ENCODE measurements around the gene TRIM2. TPM values are rescaled to one million over a fixed set of nuclear protein-coding genes. Genes with fewer than 3 reads are reported as not detected.

Gene TRIM2
- polyA plus RNA-seq, 1 donor (not counting 4 experiments of a cell fraction or from before 2014, with no cell fraction given), result 10.6 TPM

DNA sequence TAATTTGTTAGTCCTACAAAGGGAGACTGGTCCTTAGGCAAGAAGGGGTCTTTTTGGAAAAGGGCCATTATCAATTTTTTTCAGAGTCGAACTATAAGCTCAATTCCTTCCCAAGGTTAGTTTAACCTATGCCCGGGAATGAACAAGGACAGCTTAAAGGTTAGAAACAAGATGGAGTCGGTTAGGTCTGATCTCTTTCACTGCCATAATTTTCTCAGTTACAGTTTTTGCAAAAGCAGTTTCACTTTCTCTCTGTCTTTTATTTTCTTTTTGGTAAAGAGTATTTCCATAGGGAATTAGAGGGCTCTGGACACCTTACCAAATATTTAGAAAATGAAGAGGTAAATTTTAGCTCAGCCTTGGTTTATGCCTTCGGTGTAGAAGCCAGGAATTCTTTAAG lies 64.1 kb downstream of the TRIM2 start:
- H3K27ac ChIP-seq (ENCODE audit: control insufficient read depth, insufficient read depth, low read length), result no peak overlapping the region
- dilution Hi-C loops (cut with MboI; ENCODE audit: extremely low pct_ligation_motif_present, low sequenced_read_pairs), result no loop called here
- no peaks in the 10 kb centered on the region for H3K9me3 ChIP-seq (ENCODE audit: control insufficient read depth, low read depth, low read length)
- H3K9me1 ChIP-seq (ENCODE audit: control insufficient read depth, extremely low read depth, insufficient read depth, low read length), result no peaks in the 10 kb centered on the region
- H4K20me1 ChIP-seq (ENCODE audit: control insufficient read depth, extremely low read depth, insufficient read depth, low read length), result no peaks in the 10 kb centered on the region
- no peaks in the 10 kb centered on the region for H3K36me3 ChIP-seq (ENCODE audit: control insufficient read depth in 2 of 2, extremely low read depth in 1 of 2, insufficient read depth in 2 of 2, low read length in 2 of 2)
- no peak for DNase-seq (ENCODE audit: low read depth, low spot score)
- no peak overlapping the region for H2AFZ ChIP-seq (ENCODE audit: control insufficient read depth, low read length)
- no peaks in the 10 kb centered on the region for H3K27me3 ChIP-seq (ENCODE audit: control insufficient read depth, extremely low read depth, insufficient read depth, low read length)
- no peak for FAIRE-seq
- TF ChIP-seq EZH2 (IDR thresholded peaks at IDR 0.05; ENCODE audit: low read length), result no peak
- TF ChIP-seq CTCF (optimal IDR thresholded peaks at IDR 0.05 in 1 of 3, IDR thresholded peaks at IDR 0.05 in 1 of 3, conservative IDR thresholded peaks at IDR 0.05 in 1 of 3; ENCODE audit: extremely low read depth in 1 of 3, insufficient read depth in 2 of 3, low read length in 3 of 3), result no peak
- H3K9ac ChIP-seq (ENCODE audit: control insufficient read depth, extremely low read depth, insufficient read depth, low read length), result no peak overlapping the region
- no peak overlapping the region for H3K4me3 ChIP-seq (ENCODE audit: control insufficient read depth in 2 of 3, extremely low read depth in 1 of 3, insufficient read depth in 2 of 3, low read depth in 1 of 3, low read length in 3 of 3)
- H3K4me1 ChIP-seq (ENCODE audit: control insufficient read depth, extremely low read depth, insufficient read depth, low read length), result no peaks in the 10 kb centered on the region
- H3K4me2 ChIP-seq (ENCODE audit: control insufficient read depth, extremely low read depth, insufficient read depth, low read depth, low read length), result no peak overlapping the region
- no peaks in the 10 kb centered on the region for H3K79me2 ChIP-seq (ENCODE audit: control insufficient read depth, insufficient read depth, low read length)

GRCh38 chr4:153269218-153269990 lies 65.2 kb downstream of the TRIM2 start:
- Histone ChIP-seq H4K20me1 (ENCODE audit: control insufficient read depth, extremely low read depth, insufficient read depth, low read length) (no peaks in the 10 kb centered on the region), H3K36me3 (ENCODE audit: control insufficient read depth in 2 of 2, extremely low read depth in 1 of 2, insufficient read depth in 2 of 2, low read length in 2 of 2) (no peaks in the 10 kb centered on the region), H3K27me3 (ENCODE audit: control insufficient read depth, extremely low read depth, insufficient read depth, low read length) (no peaks in the 10 kb centered on the region), H3K27ac (ENCODE audit: control insufficient read depth, insufficient read depth, low read length) (no peak overlapping the region), H3K79me2 (ENCODE audit: control insufficient read depth, insufficient read depth, low read length) (no peaks in the 10 kb centered on the region), H3K9ac (ENCODE audit: control insufficient read depth, extremely low read depth, insufficient read depth, low read length) (no peak overlapping the region), H3K4me2 (ENCODE audit: control insufficient read depth, extremely low read depth, insufficient read depth, low read depth, low read length) (no peak overlapping the region), H3K4me1 (ENCODE audit: control insufficient read depth, extremely low read depth, insufficient read depth, low read length) (no peaks in the 10 kb centered on the region), H3K4me3 (ENCODE audit: control insufficient read depth in 2 of 3, extremely low read depth in 1 of 3, insufficient read depth in 2 of 3, low read depth in 1 of 3, low read length in 3 of 3) (no peak overlapping the region), H3K9me1 (ENCODE audit: control insufficient read depth, extremely low read depth, insufficient read depth, low read length) (no peaks in the 10 kb centered on the region), H2AFZ (ENCODE audit: control insufficient read depth, low read length) (no peak overlapping the region), H3K9me3 (ENCODE audit: control insufficient read depth, low read depth, low read length) (no peaks in the 10 kb centered on the region)
- DNase-seq (ENCODE audit: low read depth, low spot score) (no peak), FAIRE-seq (no peak)
- no peak for TF ChIP-seq CTCF (optimal IDR thresholded peaks at IDR 0.05 in 1 of 3, IDR thresholded peaks at IDR 0.05 in 1 of 3, conservative IDR thresholded peaks at IDR 0.05 in 1 of 3; ENCODE audit: extremely low read depth in 1 of 3, insufficient read depth in 2 of 3, low read length in 3 of 3)
- TF ChIP-seq EZH2 (IDR thresholded peaks at IDR 0.05; ENCODE audit: low read length), result no peak
- dilution Hi-C loops (cut with MboI; ENCODE audit: extremely low pct_ligation_motif_present, low sequenced_read_pairs), result no loop called here
